ENCODE measurements around the gene CGREF1. TPM values are rescaled to one million over a fixed set of nuclear protein-coding genes. Genes with fewer than 3 reads are reported as not detected.
A peak's percentile ranks its signal among the peaks of the same experiment; 100 is the strongest.
"Not testable (repeated sequence)": the region's sequence is repeated elsewhere in the genome, so short reads cannot be mapped to it uniquely, and the experiment has no call there.

CGREF1 gene
- total RNA-seq, 1 donor from 2014 or later: 11.0 TPM

DNA sequence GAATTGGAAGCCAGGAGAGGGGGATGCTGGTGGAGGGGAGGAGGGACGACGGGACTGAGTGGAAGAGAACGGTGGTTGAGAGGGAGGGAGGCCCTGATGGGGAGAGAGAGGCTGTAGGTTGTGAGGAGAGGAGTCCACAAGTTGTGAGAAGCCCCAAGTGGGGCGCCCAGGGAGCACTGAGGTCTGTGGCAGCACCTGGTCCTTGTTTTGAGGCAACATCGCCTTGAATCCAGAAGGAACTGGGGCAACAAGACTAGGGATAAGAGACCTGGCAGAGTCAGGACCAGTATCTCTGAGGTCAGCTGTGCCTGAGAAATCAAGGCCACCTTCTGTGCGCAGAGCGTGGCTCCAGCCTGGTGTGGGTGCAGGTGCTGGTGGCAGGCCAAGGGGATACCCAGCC lies 19.2 kb upstream of the CGREF1 start:
- DNase-seq (ENCODE audit: low spot score): no peak

DNA sequence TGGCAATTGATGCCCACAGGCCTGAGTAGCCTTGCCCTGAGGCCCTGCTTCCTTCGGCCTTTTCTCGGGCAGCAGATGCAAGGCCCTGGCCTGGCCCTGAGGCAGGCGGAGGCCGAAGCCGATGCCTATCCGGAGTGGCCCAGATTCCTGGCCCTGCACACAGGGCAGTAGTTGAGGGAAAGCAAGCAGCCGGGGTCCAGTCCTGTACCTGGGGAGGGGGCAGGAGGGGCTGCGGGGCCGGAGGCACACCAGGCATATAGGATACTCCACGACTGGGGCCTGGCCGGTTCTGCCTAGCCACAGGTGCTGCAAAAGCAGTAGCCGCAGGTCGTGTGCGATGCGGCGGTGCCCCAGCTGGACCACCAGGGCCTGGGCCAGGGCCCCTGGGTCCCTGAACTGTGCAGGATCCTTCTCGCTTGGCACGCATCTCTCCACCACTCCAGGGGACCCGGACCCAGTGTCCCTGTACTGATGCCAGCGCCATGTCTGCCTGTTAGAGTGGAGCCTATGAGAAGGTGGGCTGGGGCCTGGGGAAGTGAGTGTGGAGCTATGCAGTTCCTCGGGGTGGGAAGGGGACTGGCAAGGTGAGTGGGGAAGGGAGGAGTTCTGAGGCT lies 18.5 kb upstream of the CGREF1 start:
- DNase-seq (ENCODE audit: low spot score): no peak

GRCh38 chr2:27136751-27137150 lies 17.8 kb upstream of the CGREF1 start:
- DNase-seq (ENCODE audit: low spot score): no peak

DNA sequence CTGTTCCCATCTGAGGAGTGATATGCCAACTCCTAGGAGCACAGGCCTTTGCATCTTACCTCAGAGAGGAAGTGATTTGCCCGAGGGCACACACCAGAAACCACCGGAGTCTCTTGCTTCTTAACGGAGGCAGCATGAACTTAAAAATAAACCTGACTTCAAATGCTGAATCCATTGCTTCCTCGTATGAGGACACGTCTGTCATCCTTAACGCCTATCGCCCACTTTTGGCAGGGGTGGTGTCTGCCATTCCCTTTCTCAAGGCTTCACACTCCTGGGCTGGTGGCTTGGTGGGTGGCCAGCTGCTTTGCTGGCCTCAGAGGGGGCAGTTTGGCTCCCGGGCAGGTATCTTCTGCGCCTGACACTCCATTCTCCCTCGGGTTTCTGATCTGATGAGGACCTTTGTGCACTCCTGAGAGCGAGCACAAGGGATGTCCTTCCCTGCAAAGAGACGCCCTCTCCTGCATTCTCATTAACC lies 16.6 kb upstream of the CGREF1 start:
- DNase-seq (ENCODE audit: low spot score): no peak

GRCh38 chr2:27134781-27135477 lies 16.0 kb upstream of the CGREF1 start:
- DNase-seq (ENCODE audit: low spot score): no peak

DNA sequence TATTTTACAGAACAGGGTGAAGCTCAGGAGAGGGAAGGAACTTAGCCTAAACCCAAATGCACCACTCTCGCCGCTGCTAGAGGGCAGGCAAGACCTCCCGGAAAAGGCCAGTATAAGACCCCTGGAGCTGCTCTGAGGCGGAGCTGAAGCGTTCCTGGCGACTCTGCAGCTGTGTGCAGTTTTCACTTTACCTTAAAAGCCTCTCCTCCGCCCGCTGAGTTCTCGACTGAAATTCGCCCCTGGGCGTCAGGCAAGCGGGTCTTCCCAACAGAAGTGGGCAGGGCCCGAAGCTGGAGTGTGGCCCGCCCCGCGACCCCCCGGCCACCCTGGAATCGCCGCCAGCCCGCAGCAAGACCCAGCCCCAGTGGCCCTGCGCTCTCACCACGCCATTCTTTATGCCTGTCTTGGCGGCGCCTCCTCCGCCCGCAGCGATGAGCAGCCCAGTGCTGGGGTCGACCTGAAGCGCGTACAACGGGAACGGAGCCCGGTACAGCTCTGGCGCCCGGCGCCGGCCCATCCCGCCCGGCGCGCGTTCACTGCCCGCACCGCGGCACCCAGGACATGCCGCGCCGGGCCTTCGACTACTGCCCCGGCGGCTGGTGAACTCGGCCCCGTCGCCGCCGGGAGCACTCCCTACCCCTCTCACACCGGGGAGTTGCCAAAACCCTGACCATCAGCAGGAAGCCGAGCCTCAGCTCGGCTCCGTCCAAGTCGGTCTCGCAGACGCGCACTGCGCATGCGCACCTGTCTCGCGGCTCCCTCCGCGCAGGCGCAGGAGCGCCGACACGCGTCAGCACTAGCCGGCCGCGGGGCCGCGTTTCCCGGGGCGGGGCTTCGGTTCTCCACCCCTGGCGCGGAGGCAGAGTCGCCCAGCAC lies 15.2 kb upstream of the CGREF1 start, which contains the start of gene PREB:
TSS of gene PREB (minus strand) at position 732 of the 876 bp plus-strand sequence. CDS start at position 517, 215 bp downstream.
- peak; percentile 100 for DNase-seq (ENCODE audit: low spot score)

DNA sequence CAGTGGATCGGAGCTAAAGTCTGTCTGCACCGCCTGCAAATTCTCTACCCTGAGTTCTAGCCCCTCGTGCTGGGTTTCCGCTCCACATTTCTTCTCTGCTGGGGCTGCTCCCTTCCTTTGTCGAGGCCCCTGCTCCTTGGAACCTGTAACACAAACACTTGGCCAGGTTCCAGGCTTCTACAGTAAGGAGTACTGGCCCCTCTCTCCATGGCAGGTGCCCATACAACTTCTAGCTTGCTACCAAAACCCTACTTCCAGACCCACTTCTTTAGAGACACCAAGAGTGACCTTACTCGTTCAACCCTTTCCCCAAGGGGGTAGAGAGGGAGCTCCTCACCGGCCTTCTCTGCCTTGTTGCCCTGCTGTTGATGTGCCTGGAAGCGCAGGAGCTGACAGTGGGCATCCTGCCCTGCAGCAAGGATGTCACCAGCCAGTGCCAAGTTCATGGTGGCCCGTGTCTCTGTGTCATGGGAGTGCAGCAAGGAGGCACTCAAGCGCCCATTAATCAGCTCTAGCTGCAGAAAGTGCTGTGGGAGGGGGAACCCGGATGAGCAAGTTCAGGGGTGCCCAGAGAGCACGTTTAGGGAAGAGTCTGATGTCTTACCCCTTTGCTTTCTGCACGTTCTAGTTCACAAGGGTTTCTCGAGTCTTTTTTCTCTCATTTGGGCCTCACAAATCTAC lies 14.4 kb upstream of the CGREF1 start:
- DNase-seq (ENCODE audit: low spot score): no peak

GRCh38 chr2:27131429-27131828 lies 12.5 kb upstream of the CGREF1 start:
- DNase-seq (ENCODE audit: low spot score): no peak

DNA sequence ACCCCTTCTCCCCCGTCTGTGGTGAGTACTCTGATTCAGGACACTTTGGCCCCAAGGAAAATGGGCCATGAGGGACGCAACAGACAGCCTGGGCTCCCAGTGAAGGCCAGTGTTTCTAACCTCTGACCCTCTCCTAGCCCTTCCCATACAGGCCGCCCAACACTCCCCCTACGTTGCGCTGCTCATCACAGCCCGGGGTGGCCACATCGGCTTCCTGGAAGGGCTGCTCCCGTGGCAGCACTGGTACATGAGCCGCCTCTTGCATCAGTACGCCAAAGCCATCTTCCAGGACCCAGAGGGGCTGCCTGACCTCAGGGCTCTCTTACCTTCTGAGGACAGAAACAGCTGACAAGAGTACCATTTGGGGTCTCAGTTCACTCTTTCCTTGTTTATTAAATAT lies 11.5 kb upstream of the CGREF1 start:
- no peak for DNase-seq (ENCODE audit: low spot score)

- no peak for DNase-seq (ENCODE audit: low spot score)
Observed at GRCh38 chr2:27128668-27129571, 10.0 kb upstream of the CGREF1 start.

DNA sequence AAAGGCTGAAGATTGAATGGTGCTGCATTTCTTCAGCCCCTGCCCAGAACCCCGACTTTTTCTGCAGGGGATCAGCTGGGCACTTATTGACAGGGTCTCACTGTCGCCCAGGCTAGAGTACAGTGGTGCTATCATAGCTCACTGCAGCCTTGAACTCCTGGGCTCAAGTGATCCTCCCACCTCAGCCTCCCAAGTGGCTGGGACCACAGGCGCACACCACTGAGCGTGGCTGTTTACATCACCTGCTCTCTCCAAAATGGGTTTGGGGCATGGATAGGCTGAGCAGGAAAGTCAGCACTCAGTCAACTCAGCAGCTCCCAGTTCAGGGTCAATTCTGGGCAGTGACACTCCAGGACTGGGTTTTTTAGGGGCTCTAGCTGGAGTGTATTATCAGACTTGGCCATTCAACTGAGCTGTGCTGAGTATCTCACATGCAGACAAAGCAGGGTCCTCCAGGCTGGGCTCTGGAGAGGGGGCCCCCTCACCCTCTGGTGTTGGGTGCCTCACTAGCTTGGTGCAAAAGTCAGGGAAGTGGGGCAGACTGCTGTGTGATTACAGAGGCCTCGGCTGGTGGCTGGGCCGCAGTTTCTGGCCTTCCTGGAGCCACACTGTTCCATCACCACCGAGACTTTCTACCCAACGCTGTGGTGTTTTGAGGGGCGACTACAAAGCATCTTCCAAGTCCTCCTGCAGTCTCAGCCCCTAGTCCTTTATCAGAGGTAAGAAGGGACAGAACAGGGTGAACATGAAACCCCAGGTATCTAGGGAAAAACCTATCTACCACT lies 9.1 kb upstream of the CGREF1 start:
- no peak for DNase-seq (ENCODE audit: low spot score)

GRCh38 chr2:27126252-27126710 lies 7.4 kb upstream of the CGREF1 start:
- no peak for DNase-seq (ENCODE audit: low spot score)

- DNase-seq (ENCODE audit: low spot score): no peak
Observed at GRCh38 chr2:27125104-27125503, 6.2 kb upstream of the CGREF1 start.

- no peak for DNase-seq (ENCODE audit: low spot score)
Observed at GRCh38 chr2:27123302-27124150, 4.6 kb upstream of the CGREF1 start, which contains the start of gene ABHD1. Gene ABHD1 (plus strand): TSS chr2:27123815. CDS start chr2:27123949, 134 bp downstream.

DNA sequence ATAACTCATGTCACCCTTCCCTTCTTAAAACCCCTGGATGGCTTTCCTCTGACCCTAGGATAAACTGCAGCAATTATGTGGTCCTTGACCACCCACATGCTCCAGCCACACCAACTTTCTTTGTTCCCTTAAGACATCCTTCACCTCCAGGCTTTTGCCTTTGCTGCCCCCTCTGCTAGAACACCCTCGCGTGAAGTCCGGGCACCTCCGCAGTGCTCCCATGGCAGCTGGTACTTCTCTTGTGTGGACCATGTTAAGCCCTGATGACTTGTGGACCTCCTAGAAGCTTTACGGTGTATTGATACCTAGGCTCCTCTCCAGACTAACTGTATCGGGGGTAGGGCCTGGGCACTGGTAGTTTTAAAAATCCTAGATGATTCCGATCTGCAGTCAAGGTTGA lies 3.9 kb upstream of the CGREF1 start:
- DNase-seq (ENCODE audit: low spot score): no peak

DNA sequence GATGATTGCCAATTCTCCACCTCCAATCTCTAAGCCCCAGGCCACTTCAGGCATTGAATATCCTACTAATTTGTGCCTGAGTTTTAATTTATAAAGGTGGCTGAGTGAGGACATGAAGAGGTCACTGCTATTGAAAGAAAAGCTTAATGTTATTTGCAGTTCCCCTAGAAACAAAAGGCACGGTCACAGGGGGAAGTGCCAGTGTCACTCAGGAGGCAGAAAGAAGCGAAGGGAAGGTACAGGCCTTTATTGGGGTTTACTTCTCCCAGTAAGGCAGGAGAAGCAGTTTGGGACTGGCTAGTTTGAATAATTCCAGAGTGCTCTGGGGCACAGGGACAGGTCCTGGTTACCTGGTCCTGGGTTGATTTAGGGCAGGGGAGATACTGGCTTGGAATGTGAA lies 3.0 kb upstream of the CGREF1 start:
- no peak for DNase-seq (ENCODE audit: low spot score)

DNA sequence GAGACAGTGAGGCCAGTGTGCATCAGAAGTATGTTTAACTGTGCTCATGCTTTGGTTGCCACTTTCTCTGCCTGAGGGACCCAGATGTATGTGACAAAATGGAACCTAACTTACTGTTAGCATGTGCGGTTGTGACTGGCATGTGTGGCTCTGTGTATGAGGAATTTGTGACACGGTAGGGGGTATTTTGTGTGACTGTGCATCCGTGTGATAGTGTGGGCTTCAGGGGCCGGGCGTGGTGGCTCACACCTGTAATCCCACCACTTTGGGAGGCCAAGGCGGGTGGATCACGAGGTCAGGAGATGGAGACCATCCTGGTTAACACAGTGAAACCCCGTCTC lies 372 bp upstream of the CGREF1 start:
- DNase-seq (ENCODE audit: low spot score): not testable (repeated sequence)

DNA sequence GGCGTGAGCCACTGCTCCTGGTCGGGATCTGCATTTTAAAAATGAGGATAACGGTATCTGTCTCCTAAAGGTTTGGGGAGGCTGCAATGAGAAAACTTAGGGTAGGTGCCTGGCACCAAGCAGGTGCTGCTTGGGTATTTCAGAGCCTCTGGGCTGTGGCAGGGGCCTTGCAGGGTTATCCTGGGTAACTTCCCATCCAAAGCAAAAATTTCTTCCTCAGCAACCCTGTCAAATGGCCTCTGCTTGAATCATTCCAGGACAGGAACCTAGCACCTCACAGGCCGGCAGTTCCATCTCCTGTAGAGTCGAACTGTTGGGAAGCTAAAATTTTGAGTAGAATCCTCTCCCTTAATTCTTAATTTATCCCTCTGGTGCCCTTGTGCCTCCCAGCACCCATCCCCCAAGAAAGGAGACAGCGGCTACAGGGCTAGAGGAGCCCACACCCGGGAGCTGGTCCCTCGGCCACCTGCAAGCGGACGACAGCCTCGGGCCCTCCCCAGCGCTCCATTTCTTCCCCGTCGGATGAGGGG lies 868 bp downstream of the CGREF1 start:
- DNase-seq (ENCODE audit: low spot score): no peak
